Epithelial cell of esophagus (primary cell): ENCODE results near the gene TRHDE.
A peak's percentile ranks its signal among the peaks of the same experiment; 100 is the strongest.

ENCODE experiments used
- DNase-seq: peaks from one replicate; pipeline ENCODE4 v3.0.0; 2010; ENCODE audit warnings: low read depth
- H3K4me3 ChIP-seq: 2 replicates; pipeline ENCODE4 v1.5.1; 2011; ENCODE audit warnings: mild to moderate bottlenecking, low read length, control low read depth
- TF ChIP-seq, protein P1 (sequence below): IDR thresholded peaks from 2 replicates; pipeline ENCODE4 v1.5.1; 2011; ENCODE audit warnings: low read depth, mild to moderate bottlenecking, low read length, control low read depth, inconsistent platforms; ENCODE audit not compliant: insufficient read depth; ENCODE audit errors: missing control alignments

Gene TRHDE, protein sequence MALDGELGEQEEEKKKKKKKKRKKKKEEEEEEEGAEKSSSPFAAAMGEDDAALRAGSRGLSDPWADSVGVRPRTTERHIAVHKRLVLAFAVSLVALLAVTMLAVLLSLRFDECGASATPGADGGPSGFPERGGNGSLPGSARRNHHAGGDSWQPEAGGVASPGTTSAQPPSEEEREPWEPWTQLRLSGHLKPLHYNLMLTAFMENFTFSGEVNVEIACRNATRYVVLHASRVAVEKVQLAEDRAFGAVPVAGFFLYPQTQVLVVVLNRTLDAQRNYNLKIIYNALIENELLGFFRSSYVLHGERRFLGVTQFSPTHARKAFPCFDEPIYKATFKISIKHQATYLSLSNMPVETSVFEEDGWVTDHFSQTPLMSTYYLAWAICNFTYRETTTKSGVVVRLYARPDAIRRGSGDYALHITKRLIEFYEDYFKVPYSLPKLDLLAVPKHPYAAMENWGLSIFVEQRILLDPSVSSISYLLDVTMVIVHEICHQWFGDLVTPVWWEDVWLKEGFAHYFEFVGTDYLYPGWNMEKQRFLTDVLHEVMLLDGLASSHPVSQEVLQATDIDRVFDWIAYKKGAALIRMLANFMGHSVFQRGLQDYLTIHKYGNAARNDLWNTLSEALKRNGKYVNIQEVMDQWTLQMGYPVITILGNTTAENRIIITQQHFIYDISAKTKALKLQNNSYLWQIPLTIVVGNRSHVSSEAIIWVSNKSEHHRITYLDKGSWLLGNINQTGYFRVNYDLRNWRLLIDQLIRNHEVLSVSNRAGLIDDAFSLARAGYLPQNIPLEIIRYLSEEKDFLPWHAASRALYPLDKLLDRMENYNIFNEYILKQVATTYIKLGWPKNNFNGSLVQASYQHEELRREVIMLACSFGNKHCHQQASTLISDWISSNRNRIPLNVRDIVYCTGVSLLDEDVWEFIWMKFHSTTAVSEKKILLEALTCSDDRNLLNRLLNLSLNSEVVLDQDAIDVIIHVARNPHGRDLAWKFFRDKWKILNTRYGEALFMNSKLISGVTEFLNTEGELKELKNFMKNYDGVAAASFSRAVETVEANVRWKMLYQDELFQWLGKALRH

DNA sequence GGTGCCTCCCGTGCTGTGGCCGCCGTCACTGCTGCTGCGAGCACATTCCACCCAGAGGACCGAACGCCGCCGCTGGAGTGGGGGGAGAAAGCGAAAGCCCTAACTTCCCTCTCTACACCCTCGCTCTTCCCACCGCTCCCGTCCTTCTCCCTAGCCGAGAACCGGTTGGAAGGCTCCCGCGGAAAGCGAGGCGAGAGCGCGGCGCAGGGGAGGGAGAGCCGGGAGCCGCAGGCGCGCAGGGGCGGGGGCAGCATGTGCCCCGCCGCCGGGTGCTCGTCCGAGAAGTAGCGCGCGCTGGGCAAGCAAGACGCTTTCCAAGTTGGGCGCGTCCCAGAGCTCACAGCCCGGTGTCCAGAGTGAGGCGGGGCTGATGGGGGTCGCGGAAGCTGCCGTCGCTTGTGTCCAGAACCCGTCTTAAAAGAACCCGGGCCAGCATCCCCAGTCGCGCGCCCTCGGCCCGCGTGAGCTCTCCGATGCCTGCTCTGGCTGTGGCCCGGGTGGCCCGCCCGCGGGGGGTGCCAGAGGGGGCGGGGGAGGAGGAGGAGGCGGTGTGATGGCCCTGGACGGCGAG lies at the start of gene TRHDE:
TRHDE (plus strand) TSS at position 280 of the 571 bp plus-strand sequence; CDS start at position 554, 274 bp downstream.
- peak; percentile 38 for DNase-seq
- TF ChIP-seq, protein P1, sequence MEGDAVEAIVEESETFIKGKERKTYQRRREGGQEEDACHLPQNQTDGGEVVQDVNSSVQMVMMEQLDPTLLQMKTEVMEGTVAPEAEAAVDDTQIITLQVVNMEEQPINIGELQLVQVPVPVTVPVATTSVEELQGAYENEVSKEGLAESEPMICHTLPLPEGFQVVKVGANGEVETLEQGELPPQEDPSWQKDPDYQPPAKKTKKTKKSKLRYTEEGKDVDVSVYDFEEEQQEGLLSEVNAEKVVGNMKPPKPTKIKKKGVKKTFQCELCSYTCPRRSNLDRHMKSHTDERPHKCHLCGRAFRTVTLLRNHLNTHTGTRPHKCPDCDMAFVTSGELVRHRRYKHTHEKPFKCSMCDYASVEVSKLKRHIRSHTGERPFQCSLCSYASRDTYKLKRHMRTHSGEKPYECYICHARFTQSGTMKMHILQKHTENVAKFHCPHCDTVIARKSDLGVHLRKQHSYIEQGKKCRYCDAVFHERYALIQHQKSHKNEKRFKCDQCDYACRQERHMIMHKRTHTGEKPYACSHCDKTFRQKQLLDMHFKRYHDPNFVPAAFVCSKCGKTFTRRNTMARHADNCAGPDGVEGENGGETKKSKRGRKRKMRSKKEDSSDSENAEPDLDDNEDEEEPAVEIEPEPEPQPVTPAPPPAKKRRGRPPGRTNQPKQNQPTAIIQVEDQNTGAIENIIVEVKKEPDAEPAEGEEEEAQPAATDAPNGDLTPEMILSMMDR: no peak
- peak within 1 kb of the TSS; percentile 44 for H3K4me3 ChIP-seq

DNA sequence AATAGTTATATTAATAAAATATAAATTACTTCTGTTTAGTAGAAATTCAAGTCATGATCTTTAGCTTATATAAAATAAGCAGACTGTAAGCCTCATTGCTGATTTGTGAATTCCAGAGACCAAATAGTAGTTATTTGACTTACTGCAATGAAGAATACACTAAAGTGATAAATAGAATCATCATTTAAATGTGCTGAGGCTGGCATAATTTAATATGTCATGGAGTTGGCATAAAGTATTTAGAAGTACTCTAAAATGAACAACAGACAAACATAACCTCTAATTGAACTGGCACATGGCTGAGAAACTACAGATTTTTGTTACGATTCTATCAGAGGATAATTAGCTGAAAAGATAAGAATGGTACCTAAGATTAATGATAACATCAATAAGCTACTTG lies 45.7 kb upstream of the TRHDE start:
- TF ChIP-seq, protein P1: no peak
- no peak for DNase-seq
- no peak overlapping the region for H3K4me3 ChIP-seq

DNA sequence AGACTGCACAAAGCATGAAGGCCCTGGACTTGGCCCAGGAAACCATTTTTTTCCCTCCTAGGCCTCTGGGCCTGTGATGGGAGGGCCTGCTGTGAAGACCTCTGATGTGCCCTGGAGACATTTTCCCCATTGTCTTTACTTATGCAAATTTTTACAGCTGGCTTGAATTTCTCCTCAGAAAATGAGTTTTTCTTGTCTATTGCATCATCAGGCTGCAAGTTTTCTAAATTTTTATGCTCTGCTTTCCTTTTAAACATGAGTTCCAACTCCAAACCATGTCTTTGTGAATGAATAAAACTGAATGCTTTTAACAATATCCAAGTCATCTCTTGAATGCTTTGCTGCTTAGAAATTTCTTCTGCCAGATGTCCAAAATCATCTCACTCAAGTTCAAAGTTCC lies 43.7 kb upstream of the TRHDE start:
- DNase-seq: no peak
- TF ChIP-seq, protein P1: no peak
- H3K4me3 ChIP-seq: no peak overlapping the region

DNA sequence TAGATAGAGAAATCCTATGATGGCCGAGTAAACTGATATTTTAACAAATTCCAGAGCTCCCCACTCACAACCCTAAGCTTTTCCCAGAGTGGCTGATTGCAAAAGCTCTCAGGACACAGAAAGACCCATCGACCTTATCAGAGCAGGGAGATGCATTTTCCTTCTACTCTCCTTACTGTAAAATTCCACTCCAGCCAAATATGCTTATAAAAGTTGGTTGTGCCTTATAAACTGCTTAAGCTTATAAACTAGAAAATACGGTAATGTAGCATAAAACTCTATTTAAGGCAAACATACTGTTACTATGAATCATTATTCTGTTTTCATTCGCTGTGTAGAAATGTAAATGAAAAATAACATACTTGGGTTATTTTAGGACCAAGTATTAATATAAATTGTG lies 41.6 kb upstream of the TRHDE start:
- DNase-seq: no peak
- TF ChIP-seq, protein P1: no peak
- no peak overlapping the region for H3K4me3 ChIP-seq

DNA sequence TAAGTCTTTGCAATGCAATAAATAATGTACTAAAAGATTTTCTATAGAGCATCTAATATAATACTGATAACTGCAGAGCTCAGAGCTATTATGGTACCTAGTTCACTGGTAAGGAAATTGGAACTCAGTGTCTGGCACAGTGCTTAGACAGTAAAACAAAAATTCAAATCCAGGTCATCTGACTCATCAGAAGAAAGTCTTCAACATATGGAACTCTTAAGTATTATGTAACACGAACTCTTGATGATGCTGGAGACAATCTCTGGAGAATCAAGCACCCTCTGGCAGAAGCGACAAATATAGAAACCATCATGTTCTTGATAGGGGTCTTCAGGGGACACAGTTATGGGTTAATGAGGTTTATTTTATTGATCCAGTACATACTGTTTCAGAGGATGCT lies 37.3 kb upstream of the TRHDE start:
- TF ChIP-seq, protein P1: no peak
- H3K4me3 ChIP-seq: no peak overlapping the region
- DNase-seq: peak; percentile 3

DNA sequence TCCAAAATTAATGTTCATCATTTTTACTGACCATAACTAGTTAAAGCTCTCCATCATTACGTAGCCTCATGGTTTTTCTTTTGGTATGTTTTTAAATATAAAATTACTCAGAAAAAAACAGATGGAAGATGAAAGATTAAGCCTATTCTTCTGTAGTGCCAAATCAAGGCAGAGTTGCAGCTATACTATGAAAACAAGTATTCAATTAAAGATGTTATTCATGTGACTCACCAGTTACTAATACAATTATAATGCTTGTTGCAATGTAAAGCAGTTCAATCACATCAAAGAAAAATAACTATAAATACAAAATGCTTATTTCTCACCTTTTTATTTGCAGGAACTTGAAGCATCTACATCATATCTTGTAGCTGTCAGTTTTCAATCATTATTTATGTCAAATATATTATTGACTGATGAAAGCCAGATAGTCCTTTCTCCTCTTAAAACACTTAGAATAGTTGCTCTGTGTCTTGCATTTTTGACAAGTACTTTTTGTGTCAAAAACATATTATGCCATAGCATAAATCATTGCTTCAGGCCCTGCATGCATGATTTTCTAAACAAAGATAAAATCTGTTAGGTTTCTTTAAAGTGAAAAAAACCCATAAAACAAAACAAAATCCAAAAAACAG lies 36.0 kb upstream of the TRHDE start:
- TF ChIP-seq, protein P1: no peak
- no peak overlapping the region for H3K4me3 ChIP-seq
- DNase-seq: peak; percentile 11
